ENCODE results near the gene PHF19.

Gene PHF19

DNA sequence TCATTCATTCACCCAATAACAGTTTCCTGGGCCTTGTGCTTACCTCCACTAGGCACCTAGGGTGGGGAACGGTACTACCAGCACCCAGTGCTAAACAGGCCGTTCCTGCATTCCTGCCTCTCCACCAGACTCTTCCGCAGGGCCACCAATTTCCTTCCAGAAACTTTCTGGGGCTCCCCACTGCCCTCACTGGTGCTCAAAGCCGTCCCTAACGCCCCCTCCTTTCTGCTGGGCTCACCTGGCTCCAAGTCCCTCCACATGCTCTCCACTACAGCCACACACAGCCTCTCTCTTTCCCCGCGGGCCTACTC is 1.4 kb downstream of the PHF19 start:
- Histone ChIP-seq H3K27me3 (ENCODE audit: insufficient read depth, low read depth) (no peaks in the 10 kb centered on the region), H2AFZ (ENCODE audit: low read depth) (0 out of 2 replicates have a peak overlapping the region, but pooled peaks have one; percentile 41), H3K9ac (peak overlapping the region; percentile 97; the same call in 1 of the 2 replicates), H4K20me1 (ENCODE audit: insufficient read depth) (no peaks in the 10 kb centered on the region), H3K4me3 (IDR thresholded peaks at IDR 0.05; ENCODE audit: insufficient read depth, low read depth, low read length) (no peak overlapping the region), H3K4me1 (ENCODE audit: low read depth, poor library complexity, severe bottlenecking) (peaks cover 78% of the 10 kb centered on the region), H3K4me2 (peak overlapping the region; percentile 52), H3K79me2 (ENCODE audit: insufficient read depth, low read depth) (peaks cover 26% of the 10 kb centered on the region; the same call in 1 of the 2 replicates), H3K36me3 (ENCODE audit: insufficient read depth) (no peaks in the 10 kb centered on the region), H3K27ac (peak overlapping the region; percentile 96)
- TF ChIP-seq, protein P1, sequence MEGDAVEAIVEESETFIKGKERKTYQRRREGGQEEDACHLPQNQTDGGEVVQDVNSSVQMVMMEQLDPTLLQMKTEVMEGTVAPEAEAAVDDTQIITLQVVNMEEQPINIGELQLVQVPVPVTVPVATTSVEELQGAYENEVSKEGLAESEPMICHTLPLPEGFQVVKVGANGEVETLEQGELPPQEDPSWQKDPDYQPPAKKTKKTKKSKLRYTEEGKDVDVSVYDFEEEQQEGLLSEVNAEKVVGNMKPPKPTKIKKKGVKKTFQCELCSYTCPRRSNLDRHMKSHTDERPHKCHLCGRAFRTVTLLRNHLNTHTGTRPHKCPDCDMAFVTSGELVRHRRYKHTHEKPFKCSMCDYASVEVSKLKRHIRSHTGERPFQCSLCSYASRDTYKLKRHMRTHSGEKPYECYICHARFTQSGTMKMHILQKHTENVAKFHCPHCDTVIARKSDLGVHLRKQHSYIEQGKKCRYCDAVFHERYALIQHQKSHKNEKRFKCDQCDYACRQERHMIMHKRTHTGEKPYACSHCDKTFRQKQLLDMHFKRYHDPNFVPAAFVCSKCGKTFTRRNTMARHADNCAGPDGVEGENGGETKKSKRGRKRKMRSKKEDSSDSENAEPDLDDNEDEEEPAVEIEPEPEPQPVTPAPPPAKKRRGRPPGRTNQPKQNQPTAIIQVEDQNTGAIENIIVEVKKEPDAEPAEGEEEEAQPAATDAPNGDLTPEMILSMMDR (conservative IDR thresholded peaks at IDR 0.05; ENCODE audit: low read depth, low read length), result no peak

DNA sequence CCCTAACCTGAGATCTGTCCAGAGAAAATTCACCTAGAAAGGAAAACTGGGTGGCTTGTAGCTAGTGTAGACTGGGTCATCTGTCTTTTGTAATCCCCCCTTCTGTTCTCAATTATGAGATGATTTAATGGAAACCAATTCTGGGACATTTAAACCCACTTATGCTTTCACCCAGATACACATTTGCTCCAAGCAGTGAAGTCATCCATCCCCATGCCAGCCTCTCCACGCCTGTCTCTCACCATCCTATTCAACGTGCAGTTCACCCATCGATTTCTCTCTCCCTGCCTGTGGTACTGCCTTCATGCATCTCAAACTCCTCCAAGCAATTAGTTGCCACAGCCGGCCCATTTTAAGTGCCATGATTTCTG is 1.8 kb downstream of the PHF19 start:
- H4K20me1 ChIP-seq (ENCODE audit: insufficient read depth), result no peaks in the 10 kb centered on the region
- H3K4me1 ChIP-seq (ENCODE audit: low read depth, poor library complexity, severe bottlenecking), result peaks cover 78% of the 10 kb centered on the region
- H3K27ac ChIP-seq, result peak overlapping the region; percentile 96
- H3K27me3 ChIP-seq (ENCODE audit: insufficient read depth, low read depth), result no peaks in the 10 kb centered on the region
- no peak overlapping the region for H2AFZ ChIP-seq (ENCODE audit: low read depth)
- H3K4me2 ChIP-seq, result peak overlapping the region; percentile 52; the same call in 1 of the 2 replicates
- peaks cover 26% of the 10 kb centered on the region; the same call in 1 of the 2 replicates for H3K79me2 ChIP-seq (ENCODE audit: insufficient read depth, low read depth)
- TF ChIP-seq, protein P1 (conservative IDR thresholded peaks at IDR 0.05; ENCODE audit: low read depth, low read length), result no peak
- no peaks in the 10 kb centered on the region for H3K36me3 ChIP-seq (ENCODE audit: insufficient read depth)
- no peak overlapping the region for H3K4me3 ChIP-seq (IDR thresholded peaks at IDR 0.05; ENCODE audit: insufficient read depth, low read depth, low read length)
- peak overlapping the region; percentile 97; the same call in 1 of the 2 replicates for H3K9ac ChIP-seq

DNA sequence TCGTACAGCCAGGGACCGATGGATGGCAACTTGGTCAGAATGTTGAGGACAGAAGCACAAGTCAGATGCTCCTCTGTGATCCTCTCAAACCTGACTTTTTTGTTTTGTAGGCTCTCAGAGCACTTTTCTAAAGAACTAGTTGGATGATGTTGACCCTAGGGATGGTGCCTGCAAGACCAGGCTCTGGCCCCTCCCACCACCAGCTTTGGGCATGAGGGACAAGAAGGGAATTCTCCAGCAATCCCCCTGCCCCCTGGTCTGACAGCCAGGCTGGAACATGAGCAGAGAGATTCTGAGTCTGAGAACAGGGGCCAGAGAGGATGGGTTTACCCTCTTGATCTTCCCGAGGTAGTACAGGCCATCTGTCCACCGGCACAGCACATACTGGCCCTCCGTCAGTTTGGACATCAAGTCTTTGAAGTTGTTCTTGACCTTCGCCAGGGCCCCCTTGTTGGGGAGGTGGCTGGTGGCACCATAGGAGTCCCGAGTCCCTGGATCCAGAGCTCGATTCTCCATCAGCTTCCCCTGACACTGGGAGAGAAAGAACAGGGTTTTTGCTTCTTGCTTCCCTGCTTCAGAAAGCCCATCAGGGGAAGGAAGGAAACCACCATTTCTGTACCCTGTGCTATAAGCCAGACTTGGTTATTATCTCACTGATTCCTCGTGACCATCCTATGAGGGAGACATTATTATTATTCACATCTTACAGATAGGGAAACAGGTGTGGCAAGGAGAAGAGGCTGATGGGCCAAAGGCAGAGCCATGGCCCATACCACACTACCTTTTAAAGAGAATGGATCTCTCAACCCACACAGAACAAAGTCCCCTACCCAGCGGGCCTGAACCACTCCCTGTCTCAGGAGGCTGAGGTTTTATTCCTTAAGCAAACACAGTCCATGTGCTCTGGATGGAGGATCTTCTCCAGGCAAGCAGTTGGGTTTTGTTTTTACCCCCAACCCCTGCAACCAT is 2.5 kb downstream of the PHF19 start:
- Histone ChIP-seq H3K4me3 (IDR thresholded peaks at IDR 0.05; ENCODE audit: insufficient read depth, low read depth, low read length) (no peak overlapping the region), H3K4me1 (ENCODE audit: low read depth, poor library complexity, severe bottlenecking) (peaks cover 78% of the 10 kb centered on the region), H4K20me1 (ENCODE audit: insufficient read depth) (no peaks in the 10 kb centered on the region), H3K4me2 (peak overlapping the region; percentile 52), H3K27me3 (ENCODE audit: insufficient read depth, low read depth) (no peaks in the 10 kb centered on the region), H3K27ac (peak overlapping the region; percentile 96), H2AFZ (ENCODE audit: low read depth) (no peak overlapping the region), H3K9ac (no peak overlapping the region), H3K79me2 (ENCODE audit: insufficient read depth, low read depth) (peaks cover 26% of the 10 kb centered on the region; the same call in 1 of the 2 replicates), H3K36me3 (ENCODE audit: insufficient read depth) (no peaks in the 10 kb centered on the region)
- TF ChIP-seq, protein P1 (conservative IDR thresholded peaks at IDR 0.05; ENCODE audit: low read depth, low read length), result no peak

DNA sequence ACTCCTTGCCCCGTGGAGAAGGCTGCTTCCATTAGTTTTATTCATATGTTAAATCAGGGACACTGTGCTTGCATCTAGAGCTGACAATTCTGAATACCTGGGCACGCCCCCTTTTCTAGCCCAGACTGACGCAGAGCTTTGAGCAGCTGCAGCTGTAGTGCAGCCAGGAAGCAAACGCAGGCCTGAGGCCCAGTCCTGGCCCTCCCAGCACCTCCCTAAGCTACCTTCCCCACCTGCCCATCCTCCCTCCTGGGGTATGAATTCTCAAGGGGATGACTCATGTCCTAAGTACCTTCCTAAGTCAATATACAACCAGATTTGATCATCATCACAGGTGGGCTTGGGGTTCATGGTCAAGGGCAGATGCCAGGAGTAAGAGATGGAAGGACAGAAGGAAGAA is 3.5 kb downstream of the PHF19 start:
- TF ChIP-seq, protein P1 (conservative IDR thresholded peaks at IDR 0.05; ENCODE audit: low read depth, low read length), result no peak
- Histone ChIP-seq H3K4me1 (ENCODE audit: low read depth, poor library complexity, severe bottlenecking) (peaks cover 74% of the 10 kb centered on the region), H2AFZ (ENCODE audit: low read depth) (no peak overlapping the region), H3K9ac (no peak overlapping the region; the same call in 1 of the 2 replicates), H3K36me3 (ENCODE audit: insufficient read depth) (no peaks in the 10 kb centered on the region), H4K20me1 (ENCODE audit: insufficient read depth) (no peaks in the 10 kb centered on the region), H3K27ac (peak overlapping the region; percentile 96), H3K4me2 (peak overlapping the region; percentile 52), H3K4me3 (IDR thresholded peaks at IDR 0.05; ENCODE audit: insufficient read depth, low read depth, low read length) (no peak overlapping the region), H3K27me3 (ENCODE audit: insufficient read depth, low read depth) (no peaks in the 10 kb centered on the region), H3K79me2 (ENCODE audit: insufficient read depth, low read depth) (peaks cover 21% of the 10 kb centered on the region; the same call in 1 of the 2 replicates)

All from KMS-11 (cell line).